ENCODE results near the gene UBE2S. TPM values are rescaled to one million over a fixed set of nuclear protein-coding genes. Genes with fewer than 3 reads are reported as not detected.

The UBE2S gene
- total and polyA plus RNA-seq, 2 of the 8 experiments (the other 6 are each of a cell fraction or from before 2014, with no cell fraction given): 398 to 530 TPM

DNA sequence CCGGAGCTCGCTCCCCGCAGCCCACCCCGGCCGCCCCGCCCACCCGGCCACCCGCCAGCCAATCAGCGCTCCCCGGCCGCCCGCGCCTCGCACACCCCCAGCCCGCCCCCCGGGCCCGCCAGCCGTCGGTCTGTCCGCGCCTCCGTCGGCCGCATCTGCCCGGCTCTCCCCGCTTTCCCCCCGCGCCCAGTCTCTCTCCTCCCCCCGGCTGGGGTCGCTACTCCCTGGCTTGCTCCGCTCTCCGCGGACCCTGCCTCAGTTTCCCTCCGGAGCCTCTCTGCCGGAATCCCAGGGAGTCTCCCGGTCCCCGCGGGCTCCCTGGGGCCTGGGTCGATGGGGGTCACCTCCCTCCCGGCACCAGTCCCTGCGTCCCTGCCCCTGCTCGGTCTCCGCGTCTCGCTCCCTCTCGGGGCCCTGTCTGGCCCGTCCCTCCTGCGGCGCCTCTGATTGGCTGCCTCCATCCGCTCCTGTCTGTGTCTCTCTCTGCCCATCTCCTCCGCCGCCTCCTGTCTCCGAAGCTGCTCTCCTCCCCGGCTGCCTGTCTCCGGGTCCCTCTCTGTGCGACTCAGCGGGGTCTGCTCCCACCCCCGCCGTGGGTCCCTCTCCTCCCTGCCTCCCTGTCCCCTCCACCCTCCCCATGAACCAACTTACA is 37.8 kb downstream of the UBE2S start:
- H3K36me3 ChIP-seq (ENCODE audit: control insufficient read depth in 2 of 4, insufficient read depth in 4 of 4, low read length in 3 of 4): no peaks in the 10 kb centered on the region
- H3K56ac ChIP-seq (replicated peaks; ENCODE audit: insufficient read length, low read depth, low read length): no peak overlapping the region
- no peak for FAIRE-seq
- H3K27ac ChIP-seq (ENCODE audit: low read depth, low read length): no peak overlapping the region
- 3% methylated on average over 10 of the region's 59 CpGs; no CpG with 5 or more reads in 1 of the 2 experiments for WGBS, 2 experiments (ENCODE audit: extremely low coverage in 1 of 2, insufficient coverage in 1 of 2, insufficient read length in 1 of 2, insufficient replicate concordance in 2 of 2, low coverage in 1 of 2, low lambda C conversion rate in 2 of 2, missing lambda C conversion rate in 1 of 2)
- peak overlapping the region; percentile 78 for H3K18ac ChIP-seq (ENCODE audit: extremely low read depth, low read length)
- CTCF ChIA-PET (ENCODE audit: partially characterized antibody): interaction anchor here (0.6 to 1.5 kb wide), 4 partner anchors 11 to 165 kb away, joined by 3 to 5 read pairs (median 4); no protein-coding TSS in a partner anchor
- no peak overlapping the region for H2BK20ac ChIP-seq (ENCODE audit: low read length)
- peaks cover 0 to 31% (median 24%) of the 10 kb centered on the region in 4 experiments; a peak in 6 of 7 replicates for H3K4me1 ChIP-seq (replicated peaks in 1 of 4; ENCODE audit: control insufficient read depth in 3 of 4, insufficient read depth in 4 of 4, low read length in 3 of 4)
- H2BK15ac ChIP-seq (ENCODE audit: low read length): no peak overlapping the region
- POLR2A ChIA-PET (ENCODE audit: partially characterized antibody): interaction anchor here (0.8 to 7.1 kb wide), 12 partner anchors 10 to 109 kb away, joined by 3 to 58 read pairs (median 4); partner anchors contain the start of genes KMT5C, RPL28, TMEM238 and UBE2S
- no peak overlapping the region for H2BK12ac ChIP-seq (ENCODE audit: low read depth, low read length)
- H4K91ac ChIP-seq (replicated peaks; ENCODE audit: insufficient read length, low read length): peak overlapping the region; percentile 15
- H2BK5ac ChIP-seq (ENCODE audit: low read depth, low read length): no peak overlapping the region
- peaks cover 16 to 52% (median 43%) of the 10 kb centered on the region in 4 experiments for H3K27me3 ChIP-seq (replicated peaks in 1 of 4; ENCODE audit: control insufficient read depth in 3 of 4, extremely low read depth in 1 of 4, insufficient read depth in 3 of 4, low read length in 3 of 4)
- H3K79me1 ChIP-seq (ENCODE audit: low read depth, low read length): no peaks in the 10 kb centered on the region
- peak overlapping the region; percentile 24 to 71 (median 46) for H3K4me3 ChIP-seq (ENCODE audit: extremely low read depth in 1 of 4, insufficient read depth in 2 of 4, low read depth in 3 of 4, low read length in 4 of 4)
- peak in 1 of 2 experiments; percentile 87 for DNase-seq (ENCODE audit: low read depth in 1 of 2, low spot score in 2 of 2)
- no peak overlapping the region for H3K4ac ChIP-seq (replicated peaks; ENCODE audit: insufficient read length, low read depth, low read length)
- no peak overlapping the region for H3K9ac ChIP-seq (replicated peaks in 1 of 4; ENCODE audit: extremely low read depth in 1 of 4, low read depth in 3 of 4, low read length in 3 of 4)
- H3K79me2 ChIP-seq (ENCODE audit: control insufficient read depth in 1 of 2, insufficient read depth in 2 of 2, low read length in 2 of 2): no peaks in the 10 kb centered on the region
- peaks cover 12% of the 10 kb centered on the region; the same call in 1 of the 2 replicates for H3K23me2 ChIP-seq (ENCODE audit: low read depth, low read length)
- no peak overlapping the region for H3K14ac ChIP-seq (ENCODE audit: insufficient read length)
- no peak overlapping the region for H4K5ac ChIP-seq (ENCODE audit: insufficient read length, low read depth, low read length)
- no peak overlapping the region for H2AK5ac ChIP-seq (ENCODE audit: low read depth, low read length)
- peak overlapping the region; percentile 58 to 81 for H3K4me2 ChIP-seq (ENCODE audit: insufficient read depth in 1 of 2, low read depth in 2 of 2, low read length in 2 of 2)
- H2BK120ac ChIP-seq (replicated peaks; ENCODE audit: low read depth, low read length): no peak overlapping the region
- no peak overlapping the region for H3K23ac ChIP-seq (ENCODE audit: insufficient read length)
- H4K20me1 ChIP-seq (replicated peaks in 1 of 2; ENCODE audit: control insufficient read depth in 1 of 2, insufficient read depth in 2 of 2, low read length in 2 of 2): no peaks in the 10 kb centered on the region
- no peak overlapping the region; the same call in 1 of the 2 replicates for H2AFZ ChIP-seq (ENCODE audit: low read length)
- H4K8ac ChIP-seq (ENCODE audit: extremely low read depth, insufficient read depth, low read length): peak overlapping the region; percentile 62
- no peaks in the 10 kb centered on the region for H3K9me3 ChIP-seq (ENCODE audit: insufficient read depth in 2 of 2, low read depth in 1 of 2, low read length in 1 of 2)
- TF ChIP-seq CTBP2 (IDR thresholded peaks at IDR 0.05; ENCODE audit: borderline replicate concordance, insufficient read depth, insufficient read length, low read length) (peak; percentile 72), KDM4A (IDR thresholded peaks at IDR 0.05; ENCODE audit: low read depth, low read length, severe bottlenecking) (peak; percentile 48), SIN3A (conservative IDR thresholded peaks at IDR 0.05 in 1 of 2, IDR thresholded peaks at IDR 0.05 in 1 of 2; ENCODE audit: low read depth in 1 of 2, low read length in 2 of 2) (peak in 1 of 2 experiments; percentile 54; a peak in 2 of 4 replicates), ASH2L (IDR thresholded peaks at IDR 0.05; ENCODE audit: low read length) (no peak), KDM1A (IDR thresholded peaks at IDR 0.05; ENCODE audit: borderline replicate concordance, low read length) (peak; percentile 47; the same call in 1 of the 2 replicates), RAD21 (IDR thresholded peaks at IDR 0.05 in 1 of 2, conservative IDR thresholded peaks at IDR 0.05 in 1 of 2; ENCODE audit: low read depth in 2 of 2, low read length in 2 of 2) (no peak), CEBPB (IDR thresholded peaks at IDR 0.05; ENCODE audit: low read depth, low read length) (no peak), POLR2AphosphoS5 (IDR thresholded peaks at IDR 0.05; ENCODE audit: low read depth, low read length) (no peak), GTF2F1 (IDR thresholded peaks at IDR 0.05; ENCODE audit: borderline replicate concordance, low read depth, low read length) (no peak)
- TF ChIP-seq, protein P1, sequence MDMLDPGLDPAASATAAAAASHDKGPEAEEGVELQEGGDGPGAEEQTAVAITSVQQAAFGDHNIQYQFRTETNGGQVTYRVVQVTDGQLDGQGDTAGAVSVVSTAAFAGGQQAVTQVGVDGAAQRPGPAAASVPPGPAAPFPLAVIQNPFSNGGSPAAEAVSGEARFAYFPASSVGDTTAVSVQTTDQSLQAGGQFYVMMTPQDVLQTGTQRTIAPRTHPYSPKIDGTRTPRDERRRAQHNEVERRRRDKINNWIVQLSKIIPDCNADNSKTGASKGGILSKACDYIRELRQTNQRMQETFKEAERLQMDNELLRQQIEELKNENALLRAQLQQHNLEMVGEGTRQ (IDR thresholded peaks at IDR 0.05; ENCODE audit: low read length): no peak

All from H1 (cell line).